ENCODE data around the gene HYI.

DNA sequence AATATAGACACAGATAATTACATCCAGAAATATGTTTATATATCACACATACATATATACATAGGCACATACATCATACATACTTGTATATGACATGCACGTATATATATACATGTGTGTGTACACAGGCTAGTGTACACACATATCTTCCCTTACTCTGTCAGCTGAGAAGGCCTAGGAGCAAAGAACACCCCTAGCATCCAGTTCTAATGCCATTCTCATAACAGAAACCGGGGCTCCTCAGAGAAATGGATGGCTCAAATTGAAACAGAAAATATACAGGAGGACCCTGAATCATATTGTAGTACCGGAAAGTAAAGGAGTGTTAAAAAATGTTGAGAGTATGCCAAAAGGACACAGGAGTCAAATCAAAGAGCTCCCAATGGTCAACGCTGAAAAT is 19.7 kb upstream of the HYI start:
- TF ChIP-seq, protein P1, sequence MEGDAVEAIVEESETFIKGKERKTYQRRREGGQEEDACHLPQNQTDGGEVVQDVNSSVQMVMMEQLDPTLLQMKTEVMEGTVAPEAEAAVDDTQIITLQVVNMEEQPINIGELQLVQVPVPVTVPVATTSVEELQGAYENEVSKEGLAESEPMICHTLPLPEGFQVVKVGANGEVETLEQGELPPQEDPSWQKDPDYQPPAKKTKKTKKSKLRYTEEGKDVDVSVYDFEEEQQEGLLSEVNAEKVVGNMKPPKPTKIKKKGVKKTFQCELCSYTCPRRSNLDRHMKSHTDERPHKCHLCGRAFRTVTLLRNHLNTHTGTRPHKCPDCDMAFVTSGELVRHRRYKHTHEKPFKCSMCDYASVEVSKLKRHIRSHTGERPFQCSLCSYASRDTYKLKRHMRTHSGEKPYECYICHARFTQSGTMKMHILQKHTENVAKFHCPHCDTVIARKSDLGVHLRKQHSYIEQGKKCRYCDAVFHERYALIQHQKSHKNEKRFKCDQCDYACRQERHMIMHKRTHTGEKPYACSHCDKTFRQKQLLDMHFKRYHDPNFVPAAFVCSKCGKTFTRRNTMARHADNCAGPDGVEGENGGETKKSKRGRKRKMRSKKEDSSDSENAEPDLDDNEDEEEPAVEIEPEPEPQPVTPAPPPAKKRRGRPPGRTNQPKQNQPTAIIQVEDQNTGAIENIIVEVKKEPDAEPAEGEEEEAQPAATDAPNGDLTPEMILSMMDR (IDR thresholded peaks at IDR 0.05): no peak
- no peak for TF ChIP-seq POLR2AphosphoS5 (IDR thresholded peaks at IDR 0.05; ENCODE audit: insufficient read depth in 1 of 2, low read depth in 1 of 2)

Data from vagina (tissue), 2 donors.